GM19238 (cell line): Measurements from ENCODE around the gene PPP1R14B.

Experiments used
- DNase-seq: peaks from one replicate; pipeline ENCODE4 v3.0.0; 2011; ENCODE audit warnings: low spot score; ENCODE audit not compliant: insufficient read length

PPP1R14B gene, protein sequence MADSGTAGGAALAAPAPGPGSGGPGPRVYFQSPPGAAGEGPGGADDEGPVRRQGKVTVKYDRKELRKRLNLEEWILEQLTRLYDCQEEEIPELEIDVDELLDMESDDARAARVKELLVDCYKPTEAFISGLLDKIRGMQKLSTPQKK

GRCh38 chr11:64246871-64247728 lies at the start of gene PPP1R14B:
Gene PPP1R14B (minus strand): TSS chr11:64246943. CDS start chr11:64246673, 270 bp downstream.
- DNase-seq, result peak; percentile 92

DNA sequence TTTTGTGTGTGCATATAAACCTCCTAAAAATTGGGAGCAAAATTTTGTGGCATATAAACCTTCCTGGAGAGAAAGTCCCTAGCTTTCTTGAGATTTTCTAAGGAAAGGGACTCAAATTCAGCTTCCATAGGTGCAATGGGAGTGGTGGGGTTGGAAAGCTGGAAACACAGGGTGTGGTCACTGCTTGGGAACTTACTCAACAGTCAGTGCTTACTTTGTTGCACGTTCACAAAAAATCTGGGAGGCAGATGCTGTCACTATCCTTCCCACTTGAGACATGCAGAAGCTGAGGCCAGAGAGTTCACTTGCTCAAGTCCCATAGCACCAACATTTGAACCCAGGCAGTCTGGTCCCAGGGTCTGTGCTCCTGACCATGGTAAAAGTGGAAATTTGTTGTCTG lies 49.5 kb upstream of the PPP1R14B start:
- DNase-seq, result no peak

GRCh38 chr11:64295760-64296159 lies 49.0 kb upstream of the PPP1R14B start:
- no peak for DNase-seq

- no peak for DNase-seq
Observed at GRCh38 chr11:64294774-64295173, 48.0 kb upstream of the PPP1R14B start.

GRCh38 chr11:64292460-64293254 lies 45.9 kb upstream of the PPP1R14B start:
- no peak for DNase-seq

DNA sequence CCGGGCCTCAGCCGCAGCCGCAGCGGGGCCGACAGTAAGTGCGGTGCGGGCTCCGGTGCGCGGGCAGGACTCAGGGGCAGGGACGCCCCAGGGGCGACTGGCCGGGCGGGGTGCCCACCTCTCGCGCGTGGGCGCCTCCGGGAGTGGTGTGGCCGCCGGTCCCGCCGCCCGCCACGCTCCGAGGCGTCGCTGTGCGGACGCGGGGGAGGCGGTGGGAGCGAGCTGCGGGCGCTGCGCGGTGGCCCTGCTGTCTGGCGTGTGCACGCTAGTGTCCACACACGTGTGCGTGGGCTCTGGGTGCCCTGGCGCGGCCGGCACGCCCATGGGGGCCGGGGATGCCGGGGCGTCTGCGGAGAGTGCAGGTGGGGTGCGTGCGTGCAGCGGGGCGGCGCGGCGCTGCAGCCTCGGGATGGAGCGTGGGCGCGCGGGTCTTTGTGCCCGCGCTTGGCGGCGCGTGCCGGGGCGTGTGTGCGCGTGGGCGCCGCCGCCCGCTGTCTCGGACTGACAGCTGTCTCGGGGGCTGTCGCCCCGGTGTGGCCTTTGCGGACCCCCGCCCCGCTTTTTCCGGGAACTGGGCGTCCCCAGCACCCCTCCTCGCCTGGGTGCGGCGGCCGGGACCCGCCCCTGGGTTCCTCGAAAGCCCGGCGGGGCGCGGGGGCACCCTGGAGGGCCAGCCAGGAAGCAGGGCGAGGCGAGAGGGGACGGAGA lies 45.2 kb upstream of the PPP1R14B start:
- DNase-seq, result no peak

GRCh38 chr11:64291262-64291751 lies 44.6 kb upstream of the PPP1R14B start, which contains the start of gene KCNK4:
Gene KCNK4 (plus strand): TSS chr11:64291302. CDS start chr11:64293019, 1,717 bp downstream.
- DNase-seq, result no peak

DNA sequence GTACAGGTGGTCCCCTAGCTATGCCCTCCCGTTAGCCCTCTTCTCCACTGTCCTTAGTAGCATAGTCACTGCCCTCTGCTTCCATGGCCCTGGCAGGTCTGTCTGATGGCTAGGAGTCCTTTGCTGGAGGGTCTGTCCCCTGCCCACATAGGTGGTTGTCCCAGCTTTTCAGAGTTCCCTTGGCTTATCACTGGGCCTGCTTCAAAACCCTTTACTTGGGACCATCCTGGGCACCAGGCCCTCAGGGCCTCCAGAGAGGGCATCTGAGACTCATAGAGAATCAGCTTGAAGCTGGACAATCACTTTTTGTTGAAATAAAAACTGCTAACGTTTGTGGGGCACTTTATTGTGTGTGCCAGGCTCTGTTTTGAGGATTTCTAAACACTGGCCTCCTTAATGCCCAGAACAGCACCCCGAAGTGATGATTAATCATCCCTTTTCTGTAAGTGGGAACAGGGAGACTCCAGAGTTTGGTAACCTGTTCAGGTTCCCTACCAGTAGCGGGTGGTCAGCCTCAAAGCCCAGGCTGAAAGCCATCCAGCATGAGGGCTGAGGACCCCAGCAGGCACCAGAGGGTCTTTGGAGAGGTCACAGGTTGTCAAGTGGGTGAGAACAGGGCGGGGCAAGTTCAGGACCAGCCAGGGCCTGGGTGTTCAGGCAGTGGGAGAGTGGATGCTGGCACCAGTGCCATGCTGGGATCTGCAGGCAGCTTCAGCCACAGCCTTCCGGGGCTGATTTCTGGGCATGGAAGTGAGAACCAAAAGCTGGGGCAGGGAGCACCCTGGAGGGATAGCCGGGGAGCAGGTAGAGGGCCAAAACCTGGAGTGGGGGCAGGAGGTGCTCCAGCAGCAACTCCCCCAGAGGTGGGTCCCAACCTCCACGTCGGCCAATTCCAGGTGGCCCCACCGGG lies 43.9 kb upstream of the PPP1R14B start:
- DNase-seq, result no peak

GRCh38 chr11:64289002-64289564 lies 42.3 kb upstream of the PPP1R14B start:
- no peak for DNase-seq

DNA sequence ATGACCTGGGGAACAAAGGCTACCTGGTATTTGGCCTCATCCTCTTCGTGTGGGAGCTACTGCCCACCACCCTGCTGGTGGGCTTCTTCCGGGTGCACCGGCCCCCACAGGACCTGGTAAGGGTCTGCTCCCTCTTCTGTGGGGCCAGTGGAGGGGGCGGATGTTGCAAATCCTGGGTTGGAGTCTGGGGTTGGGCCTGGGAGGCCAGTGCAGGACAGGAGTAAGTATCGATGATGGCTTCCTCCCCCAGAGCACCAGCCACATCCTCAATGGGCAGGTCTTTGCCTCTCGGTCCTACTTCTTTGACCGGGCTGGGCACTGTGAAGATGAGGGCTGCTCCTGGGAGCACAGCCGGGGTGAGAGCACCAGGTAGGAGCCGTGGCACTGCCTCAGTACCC lies 41.6 kb upstream of the PPP1R14B start:
- no peak for DNase-seq

DNA sequence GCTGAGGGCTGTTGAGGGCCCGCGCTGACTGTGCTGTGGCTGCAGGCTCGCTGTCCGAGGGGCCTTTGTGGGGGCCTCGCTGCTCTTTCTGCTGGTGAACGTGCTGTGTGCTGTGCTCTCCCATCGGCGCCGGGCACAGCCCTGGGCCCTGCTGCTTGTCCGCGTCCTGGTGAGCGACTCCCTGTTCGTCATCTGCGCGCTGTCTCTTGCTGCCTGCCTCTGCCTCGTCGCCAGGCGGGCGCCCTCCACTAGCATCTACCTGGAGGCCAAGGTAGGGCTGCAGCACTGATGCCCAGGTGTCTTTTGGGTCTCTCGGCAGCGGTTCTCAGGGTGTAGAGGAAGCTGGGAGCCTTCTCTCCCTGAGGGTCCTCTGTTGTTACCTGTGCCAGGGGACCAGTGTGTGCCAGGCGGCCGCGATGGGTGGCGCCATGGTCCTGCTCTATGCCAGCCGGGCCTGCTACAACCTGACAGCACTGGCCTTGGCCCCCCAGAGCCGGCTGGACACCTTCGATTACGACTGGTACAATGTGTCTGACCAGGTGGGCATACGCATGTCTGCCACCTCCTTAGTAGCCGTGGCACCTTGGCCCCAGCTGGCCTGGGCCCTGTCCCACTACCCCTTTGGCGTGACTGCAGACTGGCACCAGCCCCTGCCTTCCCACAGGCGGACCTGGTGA lies 41.1 kb upstream of the PPP1R14B start:
- DNase-seq, result no peak

DNA sequence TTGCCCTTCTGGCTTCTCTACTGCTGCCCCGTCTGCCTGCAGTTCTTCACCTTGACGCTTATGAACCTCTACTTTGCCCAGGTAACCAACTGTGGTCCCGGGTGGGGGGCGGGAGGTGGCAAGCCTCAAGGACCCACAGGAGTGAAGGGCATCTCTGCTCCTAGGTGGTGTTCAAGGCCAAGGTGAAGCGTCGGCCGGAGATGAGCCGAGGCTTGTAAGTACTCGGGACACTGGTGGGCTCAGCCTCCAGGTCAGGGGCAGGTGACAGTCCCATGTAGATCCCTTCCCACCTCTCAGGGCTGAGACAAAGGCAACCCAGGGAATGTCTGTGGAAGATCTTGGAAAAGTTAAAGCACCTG lies 40.0 kb upstream of the PPP1R14B start:
- DNase-seq, result no peak

DNA sequence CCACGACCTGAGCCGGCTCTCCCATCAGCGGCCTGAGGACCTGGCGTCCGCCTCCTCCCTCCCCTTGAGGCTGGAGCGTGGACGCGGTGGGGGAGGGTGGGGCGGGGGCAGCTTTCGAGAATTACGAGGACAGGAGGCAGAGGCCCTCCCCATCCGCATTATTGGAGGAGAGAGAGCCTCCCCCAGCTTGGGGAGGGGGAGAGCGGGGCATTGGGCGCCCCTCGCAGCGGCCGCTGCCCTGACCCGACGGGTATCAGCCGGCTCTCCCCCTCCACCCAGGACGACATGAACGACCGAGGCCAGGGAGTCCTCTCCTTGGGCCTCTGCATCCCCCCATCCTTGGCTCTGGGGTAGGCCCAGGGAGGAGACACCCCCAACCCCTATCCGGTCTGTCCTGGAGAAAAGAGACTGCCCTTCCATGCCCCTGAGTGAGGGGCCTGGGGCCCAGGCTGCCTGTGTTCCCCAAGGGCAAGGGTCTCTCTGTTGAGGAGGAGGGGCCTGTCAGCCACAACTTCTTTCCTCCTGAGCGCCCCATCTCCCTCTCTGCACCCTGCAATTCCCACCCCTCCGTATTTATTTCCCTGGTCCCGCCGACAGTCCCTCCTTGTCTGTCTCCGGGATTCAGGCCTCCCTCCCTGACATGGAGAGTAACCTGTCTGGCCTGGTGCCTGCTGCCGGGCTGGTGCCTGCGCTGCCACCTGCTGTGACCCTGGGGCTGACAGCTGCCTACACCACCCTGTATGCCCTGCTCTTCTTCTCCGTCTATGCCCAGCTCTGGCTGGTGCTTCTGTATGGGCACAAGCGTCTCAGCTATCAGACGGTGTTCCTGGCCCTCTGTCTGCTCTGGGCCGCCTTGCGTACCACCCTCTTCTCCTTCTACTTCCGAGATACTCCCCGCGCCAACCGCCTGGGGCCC lies 39.4 kb upstream of the PPP1R14B start:
- no peak for DNase-seq

DNA sequence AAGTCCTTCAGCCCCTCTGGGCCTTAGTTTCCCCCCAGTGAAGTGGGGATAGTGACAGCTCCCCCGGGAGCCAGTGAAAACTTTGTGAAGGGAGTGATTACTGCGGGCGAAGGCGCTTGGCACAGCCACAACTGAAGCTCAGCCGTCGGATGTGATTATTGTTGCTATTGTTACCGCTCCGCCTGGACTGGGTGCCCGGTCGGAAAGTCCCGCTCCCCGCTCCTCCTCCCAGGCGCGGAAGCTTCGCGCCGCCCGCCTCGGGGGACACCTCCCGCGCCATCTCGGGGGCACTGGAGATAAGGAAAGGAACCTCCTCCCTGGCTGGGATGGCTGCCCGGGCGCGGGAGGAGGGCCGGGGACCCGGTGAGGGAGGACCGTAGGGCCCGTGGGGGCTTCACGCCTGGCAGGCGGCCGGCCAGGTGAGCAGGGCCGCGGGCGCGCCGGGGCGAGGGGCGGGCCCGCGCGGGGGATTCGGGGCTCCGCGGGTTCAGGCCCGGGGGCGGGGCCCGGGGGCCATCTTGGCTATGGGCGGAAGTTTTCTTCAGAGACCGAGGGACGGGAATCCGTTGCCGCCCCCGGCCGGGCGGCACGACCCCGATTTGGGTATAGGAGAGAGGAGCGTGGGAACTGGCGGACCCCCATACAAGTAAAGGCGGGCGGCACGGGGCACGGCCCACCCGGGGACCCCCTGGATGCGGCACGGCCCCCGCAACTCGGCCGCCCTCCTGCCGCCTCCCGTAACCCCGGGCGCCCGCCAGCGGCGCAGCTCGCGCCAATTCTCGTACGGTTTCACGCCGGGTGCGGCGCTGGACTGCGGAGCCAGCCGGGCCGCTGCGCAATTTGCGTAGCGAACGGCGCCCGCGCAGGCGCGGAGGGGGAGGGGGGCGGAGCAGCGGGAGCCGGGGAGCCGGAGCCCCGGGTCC lies 38.5 kb upstream of the PPP1R14B start, which contains the start of gene GPR137:
Gene GPR137 (plus strand): TSS at position 887 of the 923 bp plus-strand sequence. CDS start 677 bp downstream, outside the sequence.
- DNase-seq, result peak; percentile 98

DNA sequence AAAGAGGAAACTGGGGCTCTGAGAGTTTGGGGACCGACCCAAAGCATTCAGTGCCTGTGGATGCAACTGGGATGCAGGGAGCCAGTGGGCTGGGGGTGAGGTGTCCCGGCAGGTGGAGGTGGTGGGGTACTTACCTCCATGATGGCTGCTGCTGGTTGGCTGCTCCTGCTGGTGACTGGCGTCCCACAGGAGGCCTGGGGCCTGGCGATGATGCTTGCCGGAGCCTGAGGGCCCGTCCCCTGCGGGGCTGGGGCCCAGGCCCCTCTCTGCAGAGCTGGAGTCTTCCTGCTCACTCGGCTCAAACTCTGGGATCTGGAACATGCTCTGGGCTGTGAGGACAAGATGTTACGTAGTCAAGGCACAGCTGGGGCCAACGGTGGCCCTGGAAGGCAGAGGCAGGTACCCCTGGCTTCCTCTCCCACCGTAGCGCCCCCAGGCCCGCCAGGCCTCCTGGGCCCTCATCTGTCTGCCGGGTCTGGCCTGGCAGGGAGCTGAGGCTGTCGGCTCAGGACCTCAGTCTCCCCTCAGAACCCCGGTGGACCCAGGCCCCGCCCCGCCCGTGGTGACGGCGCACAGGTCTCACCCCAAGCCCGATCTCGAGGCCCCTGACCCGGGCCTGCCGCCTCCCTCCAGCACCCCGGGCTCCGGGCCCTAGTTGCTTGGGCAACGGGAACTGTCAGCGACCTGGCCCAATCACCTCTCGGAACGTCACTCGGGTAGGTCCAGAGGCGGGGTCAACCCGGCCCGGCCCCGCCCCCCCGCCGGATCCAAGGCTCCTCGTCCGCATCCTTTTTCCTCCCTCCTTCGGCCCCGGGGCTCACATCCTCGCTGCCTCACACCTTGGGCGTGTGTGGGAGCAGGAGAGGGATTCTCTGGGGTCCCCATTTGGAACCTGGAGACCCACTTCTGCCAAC lies 37.6 kb upstream of the PPP1R14B start, which contains the start of gene BAD:
Gene BAD (minus strand): TSS at position 618 of the 914 bp plus-strand sequence. CDS start 297 bp downstream, at position 321.
- peak; percentile 100 for DNase-seq

GRCh38 chr11:64283092-64283491 lies 36.3 kb upstream of the PPP1R14B start:
- DNase-seq, result no peak
